HG02870 (cell line): Measurements from ENCODE around the gene LSM4.

Source experiments
- ATAC-seq: cut with Tn5 transposase; IDR thresholded peaks from one replicate; pipeline ENCODE4 v1.9.1; 2021; ENCODE audit warnings: mild to moderate bottlenecking, moderate library complexity; ENCODE audit not compliant: unreplicated experiment

The LSM4 gene

GRCh38 chr19:18279266-18279515 is 43.7 kb downstream of the LSM4 start:
- ATAC-seq = no peak

- ATAC-seq = no peak
These were observed 44.2 kb downstream of the LSM4 start for GRCh38 chr19:18278521-18279265.

- ATAC-seq = no peak
These were observed 48.0 kb downstream of the LSM4 start for GRCh38 chr19:18274781-18275356.

- ATAC-seq = no peak
These were observed 48.6 kb downstream of the LSM4 start, which contains the start of gene IQCN for GRCh38 chr19:18274219-18274780. IQCN (minus strand) TSS chr19:18274452; CDS start chr19:18269478, 4,974 bp downstream.

DNA sequence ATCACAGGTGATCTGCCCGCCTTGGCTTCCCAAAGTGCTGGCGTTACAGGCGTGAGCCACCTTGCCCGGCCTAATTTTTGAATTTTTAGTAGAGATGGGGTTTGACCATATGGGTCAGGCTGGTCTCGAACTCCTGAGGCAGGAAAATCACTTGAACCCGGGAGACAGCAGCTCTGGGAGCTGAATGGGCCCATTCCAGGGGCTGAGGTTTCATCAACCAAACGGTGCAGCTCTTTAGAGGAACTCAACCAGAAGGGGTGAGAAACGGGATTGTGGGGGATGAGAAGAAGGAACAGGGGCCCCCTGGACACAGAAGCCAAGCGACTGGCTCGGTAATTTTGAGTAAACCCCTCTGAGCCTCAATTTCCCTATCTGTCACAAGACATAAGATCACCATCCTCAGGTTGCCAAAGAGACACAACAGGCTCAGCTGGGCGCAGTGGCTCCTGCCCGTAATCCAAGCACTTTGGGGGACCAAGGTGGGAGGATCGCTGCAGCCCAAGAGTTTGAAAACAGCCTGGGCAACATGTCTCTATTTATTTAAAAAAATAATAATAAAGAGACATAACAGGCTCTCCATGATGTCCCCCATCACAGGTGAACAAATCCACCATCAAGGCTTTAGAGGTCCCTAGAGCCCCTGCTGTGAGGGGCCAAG is 49.2 kb downstream of the LSM4 start:
- ATAC-seq = no peak

GRCh38 chr19:18271433-18271841 is 51.4 kb downstream of the LSM4 start:
- no peak for ATAC-seq

GRCh38 chr19:18270326-18270725 is 52.5 kb downstream of the LSM4 start:
- ATAC-seq = no peak

GRCh38 chr19:18269070-18269723 is 53.7 kb downstream of the LSM4 start:
- ATAC-seq = no peak

- ATAC-seq = no peak
These were observed 55.8 kb downstream of the LSM4 start for GRCh38 chr19:18266771-18267686.

DNA sequence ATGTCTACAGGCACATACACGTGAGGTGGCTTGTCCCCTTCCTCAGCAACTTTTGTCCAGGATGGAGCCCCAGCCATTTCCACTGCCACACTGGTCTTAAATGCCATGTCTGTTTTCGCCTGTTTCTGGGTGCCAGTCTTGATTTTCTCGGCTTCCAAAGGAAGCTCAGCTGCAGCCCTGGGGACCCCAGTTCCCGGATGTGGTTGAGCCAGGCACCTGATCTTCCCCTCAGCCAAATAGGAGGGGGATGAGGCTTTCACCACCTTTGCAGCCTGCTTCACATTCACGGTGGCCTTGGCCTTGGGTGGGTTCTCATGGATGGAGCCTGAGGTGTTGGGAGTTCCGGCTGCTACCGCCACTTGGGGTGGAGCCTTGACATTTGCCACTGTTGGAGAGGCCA is 57.3 kb downstream of the LSM4 start:
- ATAC-seq = no peak

DNA sequence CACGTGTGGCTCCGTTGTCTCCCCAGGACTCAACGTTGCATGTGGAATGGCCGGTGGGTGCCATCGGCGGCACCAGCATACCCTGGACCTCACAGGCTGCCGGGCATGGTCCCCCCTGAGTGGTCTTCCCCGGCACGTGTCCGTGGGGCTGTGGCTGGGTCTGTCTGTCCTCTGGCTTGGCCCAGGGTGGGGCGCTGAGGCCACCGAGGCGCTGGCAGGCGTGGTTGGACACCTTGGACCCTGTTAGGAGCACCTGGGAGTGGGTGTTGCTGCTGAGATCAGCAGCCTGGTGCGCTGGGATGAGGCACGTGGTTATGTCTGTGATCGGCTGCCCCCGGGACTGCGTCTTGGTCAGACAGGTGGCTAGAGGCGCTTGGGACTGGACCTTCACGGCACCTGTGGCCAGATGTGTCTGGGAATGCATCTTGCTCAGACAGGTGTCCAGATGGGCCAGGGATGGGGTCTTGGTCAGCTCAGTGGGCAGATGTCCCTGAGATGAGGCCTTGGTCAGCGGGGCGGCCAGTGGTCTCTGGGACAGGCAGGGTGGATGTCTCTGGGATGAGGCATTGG is 57.8 kb downstream of the LSM4 start:
- no peak for ATAC-seq

- no peak for ATAC-seq
These were observed 58.6 kb downstream of the LSM4 start for GRCh38 chr19:18264137-18264854.

DNA sequence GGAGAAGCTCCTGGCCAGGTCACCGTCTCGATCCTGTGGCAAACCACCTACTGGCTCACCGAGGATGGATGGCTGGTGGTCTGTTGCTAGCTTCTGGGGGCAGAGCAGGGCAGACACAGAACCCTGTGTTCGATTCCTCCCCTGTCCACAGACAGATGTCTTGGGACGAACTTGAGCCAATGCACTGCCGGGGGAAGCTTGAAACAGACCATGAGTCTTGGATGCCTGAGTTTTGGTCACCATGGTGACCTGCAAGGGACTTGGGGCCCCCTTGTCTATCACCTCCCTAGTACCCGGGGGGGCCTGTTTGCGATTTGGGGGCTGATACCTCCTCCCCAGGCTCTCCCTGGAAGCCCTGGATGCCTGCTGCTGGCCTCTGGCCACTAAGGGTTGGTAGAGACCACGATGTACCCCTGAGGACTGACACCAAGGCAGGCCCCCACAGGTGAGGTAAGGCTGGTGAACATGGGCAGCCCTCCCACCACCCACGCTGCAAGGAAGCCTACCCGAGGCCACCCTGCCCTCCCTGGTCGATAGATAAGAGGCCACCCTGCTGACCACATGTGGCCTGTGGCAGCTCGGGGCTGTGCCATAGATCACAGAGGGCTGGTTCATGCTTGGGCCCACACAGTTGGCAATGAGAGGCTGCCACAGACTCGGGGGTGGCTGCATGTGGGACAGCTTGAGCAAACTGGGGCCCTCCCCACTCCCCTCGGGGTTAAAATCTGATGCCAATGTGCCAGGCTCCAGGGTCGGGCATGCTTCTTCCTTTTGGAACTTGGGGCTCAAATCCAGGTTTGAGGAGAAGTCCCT is 59.3 kb downstream of the LSM4 start:
- no peak for ATAC-seq

DNA sequence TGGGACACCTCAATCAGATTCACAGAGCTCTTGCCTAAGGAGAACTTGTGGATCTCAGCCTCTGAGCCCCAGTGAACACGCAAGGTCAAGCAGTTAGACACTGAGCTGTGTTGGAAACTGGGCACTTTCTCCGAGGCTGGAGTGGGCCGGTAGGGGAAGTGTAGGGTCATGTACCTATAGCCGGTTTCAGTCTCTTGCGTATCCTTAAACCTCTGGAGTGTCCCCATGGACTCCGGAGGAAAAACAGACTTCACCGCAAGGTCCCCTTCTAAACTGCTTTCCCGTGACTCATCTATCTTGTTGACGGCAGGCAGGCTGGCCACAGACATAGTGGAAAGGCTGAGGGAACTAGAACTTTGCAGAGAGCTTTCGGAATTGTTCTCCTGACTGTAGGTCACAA is 60.0 kb downstream of the LSM4 start:
- ATAC-seq = no peak

GRCh38 chr19:18262144-18262543 is 60.7 kb downstream of the LSM4 start:
- ATAC-seq = no peak

- no peak for ATAC-seq
These were observed 61.4 kb downstream of the LSM4 start for GRCh38 chr19:18261474-18261873.

DNA sequence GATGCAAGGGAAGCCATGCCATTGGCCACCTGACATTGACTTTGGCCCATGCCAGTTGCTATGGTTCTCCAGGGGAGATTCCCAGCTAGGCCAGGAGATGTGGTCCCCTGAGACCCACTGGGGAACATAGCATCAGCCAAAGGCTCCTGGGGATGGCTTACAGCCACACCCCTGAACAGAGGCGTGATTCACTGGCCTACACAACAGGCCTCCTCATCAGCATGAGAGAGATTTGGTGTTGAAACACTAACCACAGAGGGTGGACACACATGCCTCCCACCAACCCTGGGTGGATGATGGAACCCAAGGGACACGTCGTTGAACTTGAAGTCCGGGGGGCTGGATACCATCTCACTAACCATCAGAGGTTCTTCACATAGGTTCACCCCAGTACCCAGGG is 63.0 kb downstream of the LSM4 start:
- no peak for ATAC-seq
